NOMO-1 treated with dmso at 0.1 percent for 144 hours (cell line): Measurements from ENCODE around the gene HDAC10.

ENCODE experiments used
- DNase-seq: peaks from one replicate; lab custom pipeline; 2025; ENCODE audit not compliant: unreplicated experiment; lab: John Stamatoyannopoulos, UW

HDAC10 gene

DNA sequence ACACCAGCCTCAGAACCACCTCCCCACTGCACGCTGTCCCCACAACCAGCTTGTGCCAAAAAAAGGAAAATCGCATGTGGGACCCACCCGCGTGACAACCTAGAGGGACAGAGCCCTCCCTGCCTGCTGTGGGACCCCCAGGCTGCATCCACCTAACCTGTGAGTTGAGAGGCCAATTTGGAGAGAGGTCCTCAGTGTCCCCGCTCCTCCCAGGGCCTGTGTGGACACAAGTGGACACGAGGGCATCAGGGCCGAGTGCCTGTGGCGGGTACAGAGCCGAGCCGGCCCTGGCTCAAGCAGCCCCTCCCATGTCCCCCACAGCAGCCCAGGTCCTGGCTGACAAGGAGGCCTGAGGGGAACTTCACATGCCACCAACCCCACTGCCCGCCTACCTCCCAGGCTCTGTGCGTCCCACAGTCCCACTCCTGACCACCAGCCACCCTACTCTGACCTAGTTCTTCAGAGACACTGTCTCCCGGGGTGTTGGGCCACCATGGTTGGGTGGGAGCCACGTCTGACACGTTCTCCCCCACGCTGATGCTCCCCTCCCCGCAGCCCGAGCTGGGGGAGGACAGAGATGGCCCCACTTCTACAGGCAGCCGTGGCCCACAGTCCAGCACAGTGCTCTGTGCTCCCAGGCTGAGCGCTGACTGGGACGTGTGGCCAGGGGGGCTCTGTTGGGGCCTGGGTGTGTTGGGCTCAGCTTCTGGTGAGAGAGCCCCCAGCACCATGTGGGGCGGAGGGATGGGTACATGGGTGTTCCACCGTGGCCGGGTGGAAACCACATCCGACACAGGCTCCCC, 31.1 kb downstream of the HDAC10 start:
- no peak for DNase-seq

DNA sequence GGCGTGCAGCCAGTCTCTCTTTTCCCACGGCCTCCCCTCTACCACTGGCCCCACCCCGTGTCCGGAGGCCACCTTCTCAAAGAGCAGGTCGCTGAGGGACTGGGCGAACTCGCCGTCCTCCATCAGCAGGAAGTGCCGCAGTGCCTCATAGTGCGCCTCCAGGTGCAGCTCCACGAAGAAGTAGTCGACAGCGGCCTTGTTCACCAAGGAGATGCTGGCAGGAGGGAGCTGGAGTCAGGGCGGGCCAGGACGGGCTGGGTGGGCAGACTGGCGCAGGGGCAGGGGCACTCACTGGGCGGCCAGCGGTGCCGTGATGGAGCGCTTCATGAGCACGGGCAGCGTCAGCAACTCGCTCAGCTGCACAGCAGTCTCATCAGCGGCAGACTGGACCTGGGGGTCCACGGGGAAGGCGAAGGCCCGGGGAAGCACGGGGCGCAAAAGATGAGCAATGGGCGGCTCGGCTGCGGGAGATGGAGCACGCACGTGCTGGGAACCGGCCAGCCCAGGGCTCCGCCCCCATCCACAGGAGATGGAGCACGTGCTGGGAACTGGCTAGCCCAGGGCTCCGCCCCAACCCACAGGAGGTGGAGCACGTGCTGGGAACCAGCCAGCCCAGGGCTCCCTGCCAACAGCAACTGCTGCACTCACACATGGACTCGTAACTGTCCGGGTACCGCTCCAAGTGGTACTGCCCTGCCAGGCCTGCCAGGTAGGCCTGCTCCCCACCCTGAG, 31.9 kb downstream of the HDAC10 start:
- DNase-seq = no peak

DNA sequence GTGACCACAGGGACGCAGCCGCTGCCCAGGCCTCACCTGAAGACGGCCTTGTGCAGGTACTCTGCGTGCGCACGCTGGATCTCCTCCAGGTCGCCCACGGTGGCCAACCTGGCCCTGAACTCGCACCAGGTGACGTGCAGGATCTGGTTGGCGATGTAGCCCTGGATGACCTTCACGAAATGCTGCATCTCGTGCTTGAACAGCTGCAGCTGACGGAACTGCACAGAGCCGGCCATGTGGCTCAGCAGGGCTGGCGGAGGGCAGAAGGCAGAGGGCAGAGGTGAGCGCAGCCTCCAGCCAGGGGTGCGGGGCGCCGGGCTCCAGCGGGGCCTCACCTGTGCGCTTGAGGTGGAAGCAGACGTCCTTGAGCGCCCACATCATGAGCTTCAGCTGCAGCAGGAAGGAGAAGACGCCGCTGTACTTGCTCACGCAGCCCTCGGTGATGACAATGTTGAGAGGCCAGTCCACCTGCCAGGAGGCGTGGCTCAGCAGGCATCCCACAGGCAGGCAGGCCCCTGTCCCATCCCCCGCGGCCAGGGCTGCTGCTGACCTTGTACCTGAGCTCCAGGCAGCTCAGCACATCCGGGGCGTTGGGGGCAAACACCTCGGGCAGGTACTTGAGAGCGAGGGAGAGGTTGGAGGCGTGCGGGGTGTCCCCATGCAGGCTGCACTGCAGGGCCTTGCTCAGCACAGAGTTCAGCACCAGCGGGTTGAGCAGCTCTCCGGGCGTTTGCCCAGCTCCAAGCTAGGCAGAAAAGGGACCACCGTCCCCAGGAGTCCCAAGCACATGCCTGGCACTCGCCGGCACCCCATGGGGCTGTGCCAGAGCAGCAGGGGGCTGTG, 32.7 kb downstream of the HDAC10 start:
- DNase-seq = no peak

DNA sequence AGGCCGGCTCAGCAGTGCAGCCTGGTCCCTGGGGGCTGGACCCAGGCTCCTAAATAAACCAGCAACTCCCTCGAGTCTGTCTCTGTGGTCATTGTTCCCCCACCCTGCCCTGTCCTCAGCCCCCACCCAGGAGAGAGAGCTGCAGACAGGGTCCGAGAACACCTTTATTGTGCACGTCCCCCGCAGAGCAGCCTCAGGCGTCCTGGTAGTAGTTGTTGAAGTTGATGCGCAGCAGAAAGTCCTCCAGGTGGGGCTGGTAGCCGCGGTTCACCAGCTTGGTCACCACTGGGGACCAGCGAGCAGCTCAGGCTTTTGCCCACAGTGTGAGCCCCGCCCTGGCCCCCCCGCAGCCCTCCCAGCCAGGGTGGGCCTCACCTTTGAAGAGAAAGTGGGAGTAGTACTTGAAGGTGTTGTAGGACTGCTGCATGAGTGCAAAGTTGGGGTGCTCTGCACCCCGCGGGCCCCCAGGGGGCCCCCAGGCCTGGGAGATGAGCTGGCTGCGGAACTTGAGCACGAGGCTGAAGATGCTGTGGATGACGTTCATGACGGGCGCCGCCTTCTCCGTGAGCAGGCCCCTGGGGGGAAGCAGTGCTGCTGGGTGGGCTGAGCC, 33.4 kb downstream of the HDAC10 start:
- DNase-seq = no peak

DNA sequence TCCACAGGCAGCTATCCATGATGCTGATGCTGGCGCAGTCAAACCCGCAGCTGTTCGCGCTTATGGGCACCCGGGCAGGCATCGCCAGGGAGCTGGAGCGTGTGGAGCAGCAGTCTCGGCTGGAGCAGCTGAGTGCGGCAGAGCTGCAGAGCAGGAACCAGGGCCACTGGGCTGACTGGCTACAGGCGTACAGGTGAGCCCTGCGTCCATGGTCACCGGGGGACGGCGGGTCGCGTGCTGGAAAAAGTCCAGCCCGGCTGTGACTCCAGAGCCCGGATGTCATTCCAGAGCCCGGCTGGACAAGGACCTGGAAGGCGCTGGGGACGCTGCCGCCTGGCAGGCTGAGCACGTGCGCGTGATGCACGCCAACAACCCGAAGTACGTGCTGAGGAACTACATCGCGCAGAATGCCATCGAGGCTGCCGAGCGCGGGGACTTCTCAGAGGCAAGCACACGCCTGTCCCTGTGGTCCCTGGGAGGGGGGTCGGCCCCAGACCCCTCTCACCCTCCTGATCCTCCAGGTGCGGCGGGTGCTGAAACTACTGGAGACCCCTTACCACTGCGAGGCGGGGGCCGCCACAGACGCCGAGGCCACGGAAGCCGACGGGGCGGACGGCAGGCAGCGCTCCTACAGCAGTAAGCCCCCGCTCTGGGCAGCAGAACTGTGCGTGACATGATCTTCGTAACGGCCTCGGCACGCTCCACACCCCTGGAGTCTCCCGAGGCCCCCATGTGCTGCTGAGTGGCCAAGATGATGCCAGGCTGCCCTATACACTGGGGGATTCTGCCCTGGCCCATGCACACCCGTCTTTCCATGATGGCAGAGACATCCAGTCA, 34.2 kb downstream of the HDAC10 start:
- no peak for DNase-seq

DNA sequence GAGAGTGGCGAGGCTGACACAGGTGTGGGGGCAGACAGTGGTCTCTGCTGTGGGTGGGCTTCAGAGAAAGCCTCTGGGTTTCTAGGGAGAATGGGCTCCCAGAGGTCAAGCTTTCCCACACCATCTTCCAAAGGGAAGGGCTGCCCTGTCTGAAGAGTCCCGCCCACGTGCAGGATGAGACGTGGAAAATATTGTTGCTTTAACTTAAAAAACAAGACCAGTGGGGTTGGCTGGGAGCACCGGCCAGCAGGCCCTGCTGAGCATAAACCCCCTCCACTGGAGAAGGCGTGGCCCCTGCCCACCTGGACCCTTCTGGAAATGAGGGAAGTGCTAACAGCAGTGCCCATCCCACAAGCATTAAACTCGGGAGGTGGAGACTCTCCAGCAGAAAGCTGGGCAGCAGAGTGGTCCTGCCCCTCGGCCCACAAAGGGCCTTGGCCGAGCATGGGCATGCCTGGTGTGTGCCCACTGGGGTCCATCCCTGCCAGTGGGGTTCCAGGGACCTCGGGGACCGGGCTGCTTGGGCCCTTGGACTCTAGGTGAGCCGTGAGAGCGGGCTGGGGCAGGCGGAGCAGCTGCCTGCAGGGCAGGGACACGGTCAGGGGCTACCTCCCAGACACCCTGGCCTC, 34.9 kb downstream of the HDAC10 start:
- DNase-seq = no peak

DNA sequence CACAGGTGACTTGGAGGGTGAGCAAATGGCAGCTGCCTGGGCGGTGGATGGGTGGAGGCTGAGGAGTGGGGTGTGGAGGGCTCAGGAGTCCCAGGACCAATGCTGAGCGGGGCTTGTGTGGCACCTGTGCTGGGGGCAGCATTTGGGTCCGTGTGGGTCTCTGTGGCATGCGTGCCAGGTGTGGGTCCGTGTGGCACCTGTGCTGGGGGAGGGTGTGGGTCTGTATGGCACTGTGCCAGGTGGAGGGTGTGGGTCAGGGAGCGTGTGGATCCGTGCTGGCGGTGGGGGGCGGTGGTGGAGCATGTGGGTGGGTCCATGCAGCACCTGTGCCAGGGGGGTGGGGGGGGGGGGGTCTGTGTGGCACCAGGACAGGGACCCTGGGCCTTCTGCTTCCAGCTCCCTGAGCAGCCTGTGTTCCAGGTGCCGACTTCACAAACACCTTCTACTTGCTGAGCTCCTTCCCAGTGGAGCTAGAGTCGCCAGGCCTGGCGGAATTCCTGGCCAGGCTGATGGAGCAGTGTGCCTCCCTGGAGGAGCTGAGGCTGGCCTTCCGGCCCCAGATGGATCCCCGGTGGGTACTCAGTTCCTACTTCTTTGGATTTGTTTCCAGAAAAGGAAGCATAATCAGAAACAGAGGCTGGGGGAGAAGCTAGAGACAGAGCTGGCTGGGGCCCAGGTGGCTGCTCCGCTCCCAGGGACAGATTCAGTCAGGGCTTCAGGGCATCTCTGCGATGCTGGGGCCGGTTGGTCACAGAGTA, 35.6 kb downstream of the HDAC10 start:
- DNase-seq = no peak

DNA sequence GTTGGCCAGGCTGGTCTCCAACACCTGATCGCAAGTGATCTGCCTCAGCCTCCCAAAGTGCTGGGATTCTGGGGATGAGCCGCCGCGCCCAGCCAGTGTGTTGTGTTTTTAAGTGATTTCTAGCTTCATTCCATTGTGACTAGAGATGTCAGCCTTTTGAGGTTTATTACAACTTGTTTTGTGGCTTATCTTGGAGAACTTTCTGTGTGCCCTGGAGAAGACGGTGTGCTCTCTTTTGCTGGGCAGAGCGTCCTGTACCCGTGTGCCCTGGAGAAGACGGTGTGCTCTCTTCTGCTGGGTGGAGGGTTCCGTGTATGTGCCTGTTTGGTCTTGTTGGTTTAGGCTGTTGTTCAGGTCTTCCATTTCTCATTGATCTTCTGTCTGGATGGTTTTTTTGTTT, 37.8 kb downstream of the HDAC10 start:
- no peak for DNase-seq

DNA sequence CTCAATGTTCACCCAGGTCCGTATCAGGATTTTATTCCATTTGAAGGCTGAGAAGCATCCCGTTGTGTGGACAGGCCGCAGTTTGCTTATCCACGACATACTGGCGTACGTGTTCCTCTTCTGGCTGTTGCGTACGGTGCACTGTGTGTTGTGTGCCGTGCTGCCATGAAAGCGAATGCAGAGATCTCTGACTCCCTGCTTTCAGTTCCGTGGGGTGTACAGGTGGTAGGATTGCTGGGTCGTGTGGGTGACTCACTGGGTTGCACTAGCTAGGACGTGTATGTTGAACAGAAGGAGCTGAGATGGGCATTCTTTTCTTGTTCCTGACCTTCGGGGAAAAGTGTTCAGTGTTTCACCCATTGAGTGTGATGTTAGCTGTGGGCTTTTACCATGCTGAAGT, 39.9 kb downstream of the HDAC10 start:
- no peak for DNase-seq

DNA sequence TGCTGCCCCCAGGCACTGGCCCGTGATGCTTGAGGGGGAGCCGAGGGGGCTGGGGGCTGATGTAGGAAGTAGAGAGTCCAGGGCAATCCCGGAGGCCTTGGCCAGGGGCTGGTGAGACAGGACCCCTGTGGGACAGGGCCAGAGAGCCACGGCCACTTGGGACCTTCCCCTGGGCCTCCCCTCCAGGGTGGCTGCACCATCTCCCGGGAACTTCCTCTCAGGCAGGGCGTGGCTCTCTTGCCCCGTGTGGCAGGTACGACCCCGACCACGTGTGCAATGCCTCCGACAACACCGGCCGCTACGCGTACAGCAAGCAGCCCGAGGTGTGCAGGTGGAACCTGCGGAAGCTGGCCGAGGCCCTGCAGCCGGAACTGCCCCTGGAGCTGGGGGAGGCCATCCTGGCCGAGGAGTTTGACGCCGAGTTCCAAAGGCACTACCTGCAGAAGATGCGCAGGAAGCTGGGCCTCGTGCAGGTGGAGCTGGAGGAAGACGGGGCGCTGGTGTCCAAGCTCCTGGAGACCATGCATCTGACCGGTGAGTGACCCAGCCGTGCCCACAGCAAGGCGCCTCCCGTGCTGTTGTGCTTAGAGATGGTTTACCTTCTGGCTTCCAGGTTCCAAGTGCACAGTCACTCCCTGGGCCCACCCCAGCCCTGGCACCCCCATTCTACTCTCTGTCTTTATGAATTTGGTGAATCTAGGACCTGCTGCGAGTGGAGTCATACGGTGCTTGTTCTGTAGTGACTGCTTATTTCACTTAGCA, 40.5 kb downstream of the HDAC10 start:
- no peak for DNase-seq

DNA sequence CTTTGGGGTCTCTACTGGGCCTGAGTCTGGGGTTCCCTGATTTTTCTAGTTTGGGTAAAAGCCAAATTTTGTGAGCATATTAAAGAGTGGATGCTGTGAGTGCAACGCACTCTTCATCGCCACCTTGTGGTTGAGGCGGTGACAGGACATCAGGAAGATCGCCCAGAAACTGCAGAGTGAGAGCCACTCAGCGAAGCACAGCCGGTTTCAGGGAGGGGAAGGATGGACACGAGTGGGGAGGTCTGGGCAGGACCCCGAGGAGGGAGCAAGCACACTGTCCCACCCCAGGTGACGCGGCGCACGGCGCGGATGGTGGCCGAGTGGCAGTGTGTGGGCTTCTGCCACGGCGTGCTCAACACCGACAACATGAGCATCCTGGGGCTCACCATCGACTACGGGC, 41.2 kb downstream of the HDAC10 start:
- peak; percentile 38 for DNase-seq

DNA sequence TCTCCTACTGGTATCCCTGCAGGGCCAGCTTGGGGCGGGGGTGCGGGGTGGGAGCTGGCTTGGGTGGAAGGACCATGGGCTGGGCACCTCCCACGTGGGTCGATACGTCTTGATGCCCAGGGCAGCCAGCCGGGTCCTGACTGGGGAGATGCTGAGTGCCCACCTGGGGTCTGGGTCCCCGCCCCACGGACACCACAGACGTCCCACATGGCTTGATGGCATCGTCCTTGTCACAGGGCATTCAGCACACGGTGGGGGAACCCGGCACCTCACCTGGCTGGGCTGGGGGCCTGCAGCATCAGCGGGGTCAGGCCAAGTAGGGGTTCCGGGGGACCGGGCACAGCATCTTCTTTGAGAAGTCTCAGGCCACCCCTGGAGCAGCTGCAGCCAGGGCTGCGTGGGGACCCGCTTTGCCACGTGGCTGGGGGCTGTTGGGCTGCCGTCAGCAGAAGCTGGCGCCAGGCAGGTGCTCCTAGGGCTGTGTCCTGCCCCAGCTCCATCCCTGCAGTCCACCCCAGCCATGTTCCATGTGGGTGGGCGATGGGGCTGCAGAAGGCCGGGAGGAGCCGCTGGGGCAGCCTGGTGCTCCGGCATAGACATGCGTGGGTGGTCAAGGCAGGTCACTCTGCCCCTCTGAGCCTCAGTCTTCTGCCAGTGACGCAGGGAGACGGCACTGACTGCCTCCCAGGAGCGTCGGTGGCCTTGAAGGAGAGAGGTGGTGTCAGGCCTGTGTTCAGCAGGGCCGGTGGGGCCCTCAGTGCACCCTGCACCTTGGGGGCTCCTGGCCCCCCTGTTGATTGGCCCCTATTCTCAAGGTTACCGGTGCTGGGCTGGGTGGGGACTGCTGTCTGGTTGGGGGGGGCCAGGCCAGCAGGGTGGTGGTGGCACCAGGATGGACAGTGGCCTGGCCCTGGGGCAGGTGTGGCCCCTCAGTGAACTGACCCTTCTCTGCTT, 41.8 kb downstream of the HDAC10 start:
- DNase-seq = no peak

DNA sequence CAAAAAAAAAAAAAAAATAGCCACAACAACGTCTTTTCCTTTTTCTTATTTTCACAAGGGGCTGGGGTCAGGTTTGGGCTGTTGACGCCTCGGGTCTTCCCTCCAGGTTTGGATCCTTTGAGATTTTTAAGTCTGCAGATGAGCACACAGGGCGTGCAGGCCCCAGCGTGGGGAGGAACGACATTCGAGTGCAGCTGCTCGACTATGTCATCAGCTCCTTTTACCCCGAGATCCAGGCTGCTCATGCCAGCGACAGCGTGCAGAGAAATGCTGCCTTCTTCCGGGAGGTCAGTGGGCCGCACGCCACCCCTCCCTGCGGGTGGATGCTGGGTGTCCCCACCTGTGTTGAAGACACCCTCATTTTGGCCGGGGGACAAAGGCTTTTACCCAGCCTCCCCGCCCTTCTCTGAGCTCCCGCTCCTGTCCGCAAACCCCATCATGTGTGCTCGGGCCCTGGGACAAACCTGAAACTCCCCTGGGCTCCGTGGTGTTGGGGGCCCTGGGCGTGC, 42.6 kb downstream of the HDAC10 start:
- DNase-seq = no peak

DNA sequence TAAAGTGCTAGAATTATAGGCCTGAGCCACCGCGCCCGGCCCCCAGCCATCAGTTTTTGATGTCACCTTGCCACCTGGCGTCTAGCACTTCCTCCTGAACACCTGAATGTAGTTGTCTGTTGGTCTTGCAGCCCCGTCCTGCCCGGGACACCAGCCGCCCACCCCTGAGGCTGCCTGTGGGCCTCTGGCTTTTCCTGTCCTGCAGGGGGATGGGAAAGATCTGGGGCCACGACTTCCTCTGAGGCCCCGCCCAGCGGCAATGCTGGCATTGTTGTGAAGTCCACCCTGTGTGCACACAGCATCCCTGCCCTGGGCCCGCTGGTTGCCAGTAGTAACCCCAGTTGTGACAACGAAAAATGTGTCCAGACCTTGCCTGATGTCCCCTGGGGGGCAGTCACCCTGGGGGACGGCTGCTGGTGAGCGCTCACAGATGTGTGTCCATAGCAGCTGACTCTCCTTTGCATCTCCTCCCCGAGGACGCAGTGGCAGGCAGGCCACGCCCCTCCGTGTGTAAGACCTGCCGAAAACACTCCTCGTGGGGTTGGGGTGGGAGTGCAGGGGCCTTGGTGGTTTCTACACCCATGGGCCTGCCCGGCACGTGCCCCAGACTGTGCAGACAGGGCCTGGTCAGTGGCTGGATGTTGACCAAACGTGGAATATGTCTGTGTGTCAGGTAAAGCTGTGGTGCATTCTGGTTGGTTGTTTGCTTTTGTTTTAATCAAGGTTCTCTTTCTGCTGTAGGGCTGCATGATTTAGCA, 43.5 kb downstream of the HDAC10 start:
- no peak for DNase-seq

DNA sequence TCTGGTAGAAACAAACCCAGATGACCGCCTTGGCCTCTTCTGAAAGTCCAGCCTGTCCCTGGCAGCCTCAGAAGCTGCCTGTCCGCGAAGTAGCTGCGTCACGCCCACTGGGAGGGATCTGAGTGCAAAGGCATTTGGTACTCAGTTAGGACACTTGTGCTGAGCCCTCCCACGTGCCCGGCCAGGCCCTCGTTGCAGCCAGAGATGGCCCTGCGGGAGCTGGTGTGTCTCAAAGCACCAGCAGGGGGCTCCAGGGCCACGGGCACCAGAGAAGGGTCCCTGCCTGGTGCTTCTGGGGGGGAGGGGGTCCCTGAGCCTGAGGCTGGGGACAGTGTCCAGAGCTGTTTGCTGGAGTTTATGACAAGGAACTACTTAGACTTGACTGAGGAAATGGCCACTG, 44.5 kb downstream of the HDAC10 start:
- no peak for DNase-seq

DNA sequence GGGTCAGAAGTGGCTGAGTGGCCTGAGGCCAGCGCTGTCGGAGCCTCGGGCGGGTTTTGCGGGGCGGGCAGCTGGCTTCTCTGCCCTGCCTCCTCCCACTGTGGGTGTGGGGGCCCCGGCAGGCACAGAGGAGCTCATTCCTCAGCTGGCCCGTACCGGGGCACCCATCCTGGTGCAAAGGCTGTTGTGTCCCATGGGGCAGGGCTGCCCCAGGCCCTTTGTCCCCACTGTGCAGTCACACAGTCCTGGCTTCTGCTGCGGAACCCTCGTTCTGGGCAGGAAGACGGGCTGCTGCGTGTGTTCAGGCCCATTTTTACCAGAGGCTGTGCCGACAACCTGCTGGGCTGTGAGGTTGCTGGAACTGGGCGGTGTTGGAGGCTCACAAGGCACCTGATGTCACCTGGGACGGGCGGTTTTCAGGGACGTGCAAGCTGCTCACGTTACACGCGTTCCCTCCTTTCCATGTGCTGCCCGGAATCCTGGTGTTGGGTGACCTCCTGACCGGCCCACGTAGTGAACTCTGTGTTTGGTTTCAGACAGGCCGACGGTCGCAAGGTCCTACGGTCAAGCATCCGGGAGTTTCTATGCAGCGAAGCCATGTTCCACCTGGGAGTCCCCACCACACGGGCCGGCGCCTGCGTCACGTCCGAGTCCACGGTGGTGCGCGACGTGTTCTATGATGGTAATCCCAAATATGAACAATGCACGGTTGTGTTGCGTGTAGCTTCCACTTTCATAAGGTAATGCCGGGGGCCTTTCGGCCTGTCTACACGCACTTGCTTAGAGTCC, 45.1 kb downstream of the HDAC10 start:
- DNase-seq = no peak
